H1 (cell line): ENCODE data around the gene AIF1. TPM values are rescaled to one million over a fixed set of nuclear protein-coding genes. Genes with fewer than 3 reads are reported as not detected.

Source experiments
- CTCF ChIA-PET: fragments of 300-600 bp; sonication (Branson Sonifier 250); formaldehyde crosslinking; loops from one replicate; lab custom pipeline; 2021; ENCODE audit not compliant: partially characterized antibody; lab: Charles Lee
- POLR2A ChIA-PET: fragments of 300-600 bp; sonication (Branson Sonifier 250); formaldehyde crosslinking; loops from one replicate; lab custom pipeline; 2021; ENCODE audit warnings: inconsistent platforms; ENCODE audit not compliant: partially characterized antibody; lab: Charles Lee
- DNase-seq, 2 experiments: peaks; one replicate each; pipeline versions ENCODE4 v3.0.0 to v3.0.0-alpha.2; 2010 to 2022; ENCODE audit warnings: low spot score in 2 of 2, low read depth in 1 of 2, mixed read lengths in 1 of 2
- FAIRE-seq: peaks from 2 replicates; lab custom pipeline; 2011; peaks lifted over from hg19 to GRCh38; lab: Jason Lieb, UNC
- H2AFZ ChIP-seq: 2 replicates; pipeline ENCODE4 v1.8.1; 2012; ENCODE audit warnings: low read length, inconsistent platforms
- H2AK5ac ChIP-seq: 2 replicates; pipeline ENCODE4 v1.6.1; 2013; ENCODE audit warnings: low read depth, low read length
- H2BK120ac ChIP-seq: replicated peaks from 2 replicates; pipeline ENCODE3; 2013; ENCODE audit warnings: low read depth, low read length, inconsistent platforms
- H2BK12ac ChIP-seq: 2 replicates; pipeline ENCODE4 v1.6.1; 2013; ENCODE audit warnings: low read depth, low read length
- H2BK15ac ChIP-seq: 2 replicates; pipeline ENCODE4 v1.6.1; 2013; ENCODE audit warnings: low read length
- H2BK20ac ChIP-seq: 2 replicates; pipeline ENCODE4 v1.6.1; 2013; ENCODE audit warnings: low read length
- H2BK5ac ChIP-seq: 2 replicates; pipeline ENCODE4 v1.6.1; 2013; ENCODE audit warnings: low read depth, low read length
- H3K14ac ChIP-seq: 2 replicates; pipeline ENCODE4 v1.6.1; 2013; ENCODE audit warnings: inconsistent platforms; ENCODE audit not compliant: insufficient read length
- H3K18ac ChIP-seq: 2 replicates; pipeline ENCODE4 v1.6.1; 2013; ENCODE audit warnings: low read length; ENCODE audit errors: extremely low read depth
- H3K23ac ChIP-seq: 2 replicates; pipeline ENCODE4 v1.6.1; 2013; ENCODE audit warnings: inconsistent platforms; ENCODE audit not compliant: insufficient read length
- H3K23me2 ChIP-seq: 2 replicates; pipeline ENCODE4 v1.6.1; 2013; ENCODE audit warnings: low read depth, low read length
- H3K27ac ChIP-seq: 2 replicates; pipeline ENCODE4 v1.6.1; 2011; ENCODE audit warnings: low read depth, low read length, inconsistent platforms
- H3K27me3 ChIP-seq, 4 experiments: replicated peaks in 1 of 4; 1 replicate in 1 of 4; 2 replicates in 3 of 4; pipeline versions ENCODE4 v1.6.1 to v1.8.1; 2011 to 2013; ENCODE audit warnings: low read length in 3 of 4, mild to moderate bottlenecking in 3 of 4, inconsistent platforms in 2 of 4, mixed read lengths in 2 of 4, moderate library complexity in 1 of 4; ENCODE audit not compliant: control insufficient read depth in 3 of 4, insufficient read depth in 3 of 4; ENCODE audit errors: extremely low read depth in 1 of 4
- H3K36me3 ChIP-seq, 4 experiments: 2 replicates each; pipeline versions ENCODE4 v1.6.1 to v1.8.1; 2011 to 2013; ENCODE audit warnings: mild to moderate bottlenecking in 4 of 4, low read length in 3 of 4, moderate library complexity in 2 of 4, control low read depth in 1 of 4, inconsistent platforms in 1 of 4; ENCODE audit not compliant: insufficient read depth in 4 of 4, control insufficient read depth in 2 of 4
- H3K4ac ChIP-seq: replicated peaks from 2 replicates; pipeline ENCODE3; 2013; ENCODE audit warnings: low read length, low read depth, mixed read lengths, inconsistent platforms; ENCODE audit not compliant: insufficient read length
- H3K4me1 ChIP-seq, 4 experiments: replicated peaks in 1 of 4; 1 replicate in 1 of 4; 2 replicates in 3 of 4; pipeline versions ENCODE4 v1.6.1 to v1.8.1; 2011 to 2013; ENCODE audit warnings: low read length in 3 of 4, inconsistent platforms in 2 of 4, mixed read lengths in 1 of 4; ENCODE audit not compliant: insufficient read depth in 4 of 4, control insufficient read depth in 3 of 4
- H3K4me2 ChIP-seq, 2 experiments: 2 replicates each; pipeline versions ENCODE4 v1.6.1 to v1.8.1; 2011 to 2013; ENCODE audit warnings: low read depth in 2 of 2, low read length in 2 of 2, control low read depth in 1 of 2, inconsistent platforms in 1 of 2, mild to moderate bottlenecking in 1 of 2; ENCODE audit not compliant: insufficient read depth in 1 of 2
- H3K4me3 ChIP-seq, 4 experiments: fragments of 200-600, 300-600 bp in 1 of 4; sonication (generic), shearing (Covaris generic), sonication (Bioruptor Twin) in 1 of 4; 2 replicates each; pipeline versions ENCODE4 v1.5.1 to v1.8.1; 2011 to 2016; ENCODE audit warnings: low read length in 4 of 4, low read depth in 3 of 4, control low read depth in 2 of 4, inconsistent platforms in 2 of 4, mild to moderate bottlenecking in 2 of 4, mixed read lengths in 1 of 4, moderate library complexity in 1 of 4; ENCODE audit not compliant: insufficient read depth in 2 of 4; ENCODE audit errors: extremely low read depth in 1 of 4
- H3K56ac ChIP-seq: replicated peaks from 2 replicates; pipeline ENCODE3; 2013; ENCODE audit warnings: low read depth, mild to moderate bottlenecking, mixed read lengths, low read length, inconsistent platforms; ENCODE audit not compliant: insufficient read length
- H3K79me1 ChIP-seq: 2 replicates; pipeline ENCODE4 v1.6.1; 2013; ENCODE audit warnings: low read depth, low read length, control low read depth
- H3K79me2 ChIP-seq, 2 experiments: 2 replicates each; pipeline versions ENCODE4 v1.6.1 to v1.8.1; 2012 to 2013; ENCODE audit warnings: low read length in 2 of 2, mild to moderate bottlenecking in 2 of 2, inconsistent platforms in 1 of 2; ENCODE audit not compliant: insufficient read depth in 2 of 2, control insufficient read depth in 1 of 2
- H3K9ac ChIP-seq, 4 experiments: replicated peaks in 1 of 4; 1 replicate in 1 of 4; 2 replicates in 3 of 4; pipeline versions ENCODE4 v1.6.1 to v1.8.1; 2011 to 2013; ENCODE audit warnings: low read depth in 3 of 4, low read length in 3 of 4, control low read depth in 2 of 4, mild to moderate bottlenecking in 2 of 4, moderate library complexity in 2 of 4, inconsistent platforms in 1 of 4; ENCODE audit errors: extremely low read depth in 1 of 4
- H3K9me3 ChIP-seq, 2 experiments: 2 replicates each; pipeline versions ENCODE4 v1.6.1 to v1.8.1; 2012 to 2013; ENCODE audit warnings: mild to moderate bottlenecking in 2 of 2, moderate library complexity in 2 of 2, control low read depth in 1 of 2, inconsistent platforms in 1 of 2, low read depth in 1 of 2, low read length in 1 of 2, mixed read lengths in 1 of 2; ENCODE audit not compliant: insufficient read depth in 2 of 2
- H4K20me1 ChIP-seq, 2 experiments: replicated peaks in 1 of 2; 2 replicates each; pipeline versions ENCODE3 to v1.8.1; 2011 to 2013; ENCODE audit warnings: inconsistent platforms in 2 of 2, low read length in 2 of 2, mild to moderate bottlenecking in 1 of 2; ENCODE audit not compliant: insufficient read depth in 2 of 2, control insufficient read depth in 1 of 2
- H4K5ac ChIP-seq: 2 replicates; pipeline ENCODE4 v1.6.1; 2013; ENCODE audit warnings: low read length, low read depth, mixed read lengths, inconsistent platforms; ENCODE audit not compliant: insufficient read length
- H4K8ac ChIP-seq: 2 replicates; pipeline ENCODE4 v1.8.0; 2013; ENCODE audit warnings: mild to moderate bottlenecking, moderate library complexity, low read length, inconsistent platforms; ENCODE audit not compliant: insufficient read depth; ENCODE audit errors: extremely low read depth
- H4K91ac ChIP-seq: replicated peaks from 2 replicates; pipeline ENCODE3; 2013; ENCODE audit warnings: low read length, mixed read lengths, inconsistent platforms; ENCODE audit not compliant: insufficient read length
- CBX5 ChIP-seq: fragments of 300-800, 300-1000 bp; sonication (generic); IDR thresholded peaks from 2 replicates; pipeline ENCODE4 v1.7.1; 2016; ENCODE audit warnings: antibody characterized with exemption, low read length, low read depth
- RXRA ChIP-seq: IDR thresholded peaks from 2 replicates; pipeline ENCODE4 v1.6.1; 2011; ENCODE audit warnings: low read depth, mild to moderate bottlenecking, low read length, moderate library complexity; ENCODE audit not compliant: insufficient read depth
- WGBS, 2 experiments: shearing (Covaris generic) in 1 of 2; methylation state at CpG; one replicate each; pipeline versions ENCODE4 v1.1.6 to v1.1.7; 2013 to 2015; ENCODE audit warnings: low lambda C conversion rate in 2 of 2, mixed read lengths in 2 of 2, inconsistent platforms in 1 of 2, low coverage in 1 of 2, missing lambda C conversion rate in 1 of 2; ENCODE audit not compliant: insufficient replicate concordance in 2 of 2, insufficient coverage in 1 of 2, insufficient read length in 1 of 2; ENCODE audit errors: extremely low coverage in 1 of 2, missing lambda C conversion rate in 1 of 2; 5-methylcytosine and 5-hydroxymethylcytosine counted together
- polyA plus RNA-seq, 7 experiments: library from polyadenylated mRNA; depleted of rRNA in 3 of 7; stranded (reverse) in 5 of 7; unstranded in 2 of 7; fragments of >200 nt in 5 of 7; fragments of 200-250 nt in 2 of 7; gene quantifications; 1 replicate in 5 of 7; 2 replicates in 1 of 7; 4 replicates in 1 of 7; pipeline versions ENCODE4 v1.2.1 to v1.2.3, GENCODE V29; 2011 to 2013; ENCODE audit warnings: missing spikeins in 2 of 7, mixed read lengths in 2 of 7
- total RNA-seq: library from RNA; stranded (reverse); fragmentation: NEBNext Ultra II Directional; extraction: Animal tissue kit (Norgen Biotek cat#: 25700); gene quantifications from 2 replicates; pipeline ENCODE4 v1.2.1, GENCODE V29; 2021

The AIF1 gene
- total and polyA plus RNA-seq, 2 of the 8 experiments (the other 6 are each of a cell fraction or from before 2014, with no cell fraction given), result 6.3 to 9.8 TPM

- DNase-seq, result no peak
- Histone ChIP-seq H3K4me2 (no peak overlapping the region), H2BK15ac (no peak overlapping the region), H3K23ac (no peak overlapping the region), H2AFZ (no peak overlapping the region), H2BK120ac (no peak overlapping the region), H3K56ac (no peak overlapping the region), H3K4me3 (no peak overlapping the region), H2BK12ac (no peak overlapping the region), H3K9me3 (no peaks in the 10 kb centered on the region), H4K8ac (no peak overlapping the region), H3K9ac (no peak overlapping the region), H4K20me1 (peaks cover 3 to 5% of the 10 kb centered on the region in 2 experiments), H4K91ac (no peak overlapping the region), H3K79me1 (peaks cover 14% of the 10 kb centered on the region), H3K4me1 (peaks cover 0 to 19% (median 5%) of the 10 kb centered on the region in 4 experiments; a peak in 5 of 7 replicates), H2AK5ac (no peak overlapping the region), H3K79me2 (peaks cover 0 to 51% of the 10 kb centered on the region in 2 experiments; a peak in 3 of 4 replicates), H3K23me2 (peaks cover 12% of the 10 kb centered on the region), H3K14ac (no peak overlapping the region), H2BK20ac (no peak overlapping the region), H3K27ac (no peak overlapping the region), H3K4ac (no peak overlapping the region), H3K18ac (no peak overlapping the region), H3K36me3 (peaks cover 6 to 20% (median 10%) of the 10 kb centered on the region in 4 experiments; a peak in 6 of 8 replicates)
- POLR2A ChIA-PET, result interaction anchor here (0.6 to 25.5 kb wide), 13 partner anchors 8 to 196 kb away, joined by 3 to 883 read pairs (median 6); partner anchors contain the start of genes AIF1, APOM, ATP6V1G2 and BAG6
- no peak for FAIRE-seq
- WGBS, 2 experiments, result 95% methylated on average over 11 of the region's 12 CpGs; no CpG with 5 or more reads in 1 of the 2 experiments
- TF ChIP-seq RXRA, result no peak
- TF ChIP-seq CBX5, result no peak
- TF ChIP-seq, all 59 proteins: peak for 0
- CTCF ChIA-PET, result interaction anchor here (0.7 to 3.7 kb wide), 9 partner anchors 9 to 116 kb away, joined by 3 to 38 read pairs (median 4); partner anchors contain the start of genes APOM, ATP6V1G2 and BAG6
- H2BK5ac ChIP-seq, result no peak overlapping the region
- H3K27me3 ChIP-seq, result no peaks in the 10 kb centered on the region
- no peak overlapping the region for H4K5ac ChIP-seq
Observed at GRCh38 chr6:31662124-31662723, 47.2 kb downstream of the AIF1 start.
